ENCODE data around the gene INPP4A.

The INPP4A gene

GRCh38 chr2:98605076-98605475 lies 160.4 kb downstream of the INPP4A start:
- H3K27ac Mint-ChIP-seq = peak overlapping the region; percentile 96
- no peak overlapping the region for H3K4me3 Mint-ChIP-seq
- no peaks in the 10 kb centered on the region for H3K36me3 Mint-ChIP-seq
- peaks cover 44% of the 10 kb centered on the region for H3K4me1 Mint-ChIP-seq (ENCODE audit: low read depth)
- no peaks in the 10 kb centered on the region for H3K9me3 Mint-ChIP-seq (ENCODE audit: low read depth)
- no peaks in the 10 kb centered on the region for H3K27me3 Mint-ChIP-seq

- Mint-ChIP-seq H3K4me3 (peak overlapping the region; percentile 98), H3K27me3 (no peaks in the 10 kb centered on the region), H3K4me1 (ENCODE audit: low read depth) (peaks cover 57% of the 10 kb centered on the region), H3K27ac (peak overlapping the region; percentile 96), H3K9me3 (ENCODE audit: low read depth) (no peaks in the 10 kb centered on the region), H3K36me3 (peaks cover 4% of the 10 kb centered on the region)
Measured at GRCh38 chr2:98606431-98606830, 161.8 kb downstream of the INPP4A start.

- peak overlapping the region; percentile 96 for H3K27ac Mint-ChIP-seq
- peaks cover 5% of the 10 kb centered on the region for H3K36me3 Mint-ChIP-seq
- H3K4me1 Mint-ChIP-seq (ENCODE audit: low read depth) = peaks cover 62% of the 10 kb centered on the region
- H3K27me3 Mint-ChIP-seq = no peaks in the 10 kb centered on the region
- peak overlapping the region; percentile 98 for H3K4me3 Mint-ChIP-seq
- no peaks in the 10 kb centered on the region for H3K9me3 Mint-ChIP-seq (ENCODE audit: low read depth)
Measured at GRCh38 chr2:98607104-98607503, 162.4 kb downstream of the INPP4A start.

GRCh38 chr2:98607741-98608115 lies 163.1 kb downstream of the INPP4A start:
- H3K9me3 Mint-ChIP-seq (ENCODE audit: low read depth) = no peaks in the 10 kb centered on the region
- H3K27ac Mint-ChIP-seq = peak overlapping the region; percentile 96
- H3K4me1 Mint-ChIP-seq (ENCODE audit: low read depth) = peaks cover 64% of the 10 kb centered on the region
- H3K36me3 Mint-ChIP-seq = peaks cover 5% of the 10 kb centered on the region
- no peaks in the 10 kb centered on the region for H3K27me3 Mint-ChIP-seq
- peak overlapping the region; percentile 98 for H3K4me3 Mint-ChIP-seq

GRCh38 chr2:98608116-98608961 lies 163.7 kb downstream of the INPP4A start, which contains the start of the genes COA5 and UNC50:
COA5 (minus strand) TSS chr2:98608512; CDS start chr2:98608405, 107 bp downstream.
UNC50 (plus strand) TSS chr2:98608589; CDS start chr2:98609760, 1,171 bp downstream.
- peak within 1 kb of the TSS; percentile 98 for H3K4me3 Mint-ChIP-seq
- peaks cover 66% of the 10 kb centered on the region for H3K4me1 Mint-ChIP-seq (ENCODE audit: low read depth)
- no peaks in the 10 kb centered on the region for H3K27me3 Mint-ChIP-seq
- peaks cover 5% of the 10 kb centered on the region for H3K36me3 Mint-ChIP-seq
- H3K27ac Mint-ChIP-seq = peak within 1 kb of the TSS; percentile 96
- no peaks in the 10 kb centered on the region for H3K9me3 Mint-ChIP-seq (ENCODE audit: low read depth)

GRCh38 chr2:98608962-98609604 lies 164.4 kb downstream of the INPP4A start:
- H3K27me3 Mint-ChIP-seq = no peaks in the 10 kb centered on the region
- peak overlapping the region; percentile 96 for H3K27ac Mint-ChIP-seq
- peaks cover 9% of the 10 kb centered on the region for H3K36me3 Mint-ChIP-seq
- peaks cover 71% of the 10 kb centered on the region for H3K4me1 Mint-ChIP-seq (ENCODE audit: low read depth)
- peak overlapping the region; percentile 98 for H3K4me3 Mint-ChIP-seq
- no peaks in the 10 kb centered on the region for H3K9me3 Mint-ChIP-seq (ENCODE audit: low read depth)

GRCh38 chr2:98614024-98614739 lies 169.5 kb downstream of the INPP4A start:
- Mint-ChIP-seq H3K27me3 (no peaks in the 10 kb centered on the region), H3K4me1 (ENCODE audit: low read depth) (peaks cover 56% of the 10 kb centered on the region), H3K4me3 (no peak overlapping the region), H3K27ac (peak overlapping the region; percentile 72), H3K36me3 (peaks cover 17% of the 10 kb centered on the region), H3K9me3 (ENCODE audit: low read depth) (no peaks in the 10 kb centered on the region)

- H3K27ac Mint-ChIP-seq = peak overlapping the region; percentile 4
- no peak overlapping the region for H3K4me3 Mint-ChIP-seq
- no peaks in the 10 kb centered on the region for H3K27me3 Mint-ChIP-seq
- H3K4me1 Mint-ChIP-seq (ENCODE audit: low read depth) = peaks cover 55% of the 10 kb centered on the region
- no peaks in the 10 kb centered on the region for H3K9me3 Mint-ChIP-seq (ENCODE audit: low read depth)
- H3K36me3 Mint-ChIP-seq = peaks cover 20% of the 10 kb centered on the region
Measured at GRCh38 chr2:98615481-98615880, 170.8 kb downstream of the INPP4A start.

GRCh38 chr2:98617149-98617548 lies 172.5 kb downstream of the INPP4A start:
- no peak overlapping the region for H3K4me3 Mint-ChIP-seq
- H3K27ac Mint-ChIP-seq = peak overlapping the region; percentile 80

GRCh38 chr2:98623657-98624056 lies 179.0 kb downstream of the INPP4A start:
- H3K4me3 Mint-ChIP-seq = no peak overlapping the region
- peaks cover 14% of the 10 kb centered on the region for H3K36me3 Mint-ChIP-seq
- H3K4me1 Mint-ChIP-seq (ENCODE audit: low read depth) = peaks cover 36% of the 10 kb centered on the region
- H3K27me3 Mint-ChIP-seq = no peaks in the 10 kb centered on the region
- no peaks in the 10 kb centered on the region for H3K9me3 Mint-ChIP-seq (ENCODE audit: low read depth)
- peak overlapping the region; percentile 88 for H3K27ac Mint-ChIP-seq

More at GRCh38 chr2:98617149-98617548, 172.5 kb downstream of the INPP4A start:
- H3K9me3 Mint-ChIP-seq (ENCODE audit: low read depth) = no peaks in the 10 kb centered on the region
- peaks cover 17% of the 10 kb centered on the region for H3K36me3 Mint-ChIP-seq
- peaks cover 48% of the 10 kb centered on the region for H3K4me1 Mint-ChIP-seq (ENCODE audit: low read depth)
- H3K27me3 Mint-ChIP-seq = no peaks in the 10 kb centered on the region

GRCh38 chr2:98632351-98632750 lies 187.7 kb downstream of the INPP4A start:
- H3K9me3 Mint-ChIP-seq (ENCODE audit: low read depth) = no peaks in the 10 kb centered on the region
- H3K27me3 Mint-ChIP-seq = no peaks in the 10 kb centered on the region
- H3K4me1 Mint-ChIP-seq (ENCODE audit: low read depth) = peaks cover 25% of the 10 kb centered on the region
- peak overlapping the region; percentile 58 for H3K27ac Mint-ChIP-seq
- H3K4me3 Mint-ChIP-seq = no peak overlapping the region
- peaks cover 13% of the 10 kb centered on the region for H3K36me3 Mint-ChIP-seq

GRCh38 chr2:98634406-98635092 lies 189.9 kb downstream of the INPP4A start:
- Mint-ChIP-seq H3K27me3 (no peaks in the 10 kb centered on the region), H3K4me3 (peak overlapping the region; percentile 55), H3K4me1 (ENCODE audit: low read depth) (peaks cover 37% of the 10 kb centered on the region), H3K9me3 (ENCODE audit: low read depth) (no peaks in the 10 kb centered on the region), H3K36me3 (peaks cover 6% of the 10 kb centered on the region), H3K27ac (peak overlapping the region; percentile 91)

- peaks cover 8% of the 10 kb centered on the region for H3K36me3 Mint-ChIP-seq
- peak overlapping the region; percentile 93 for H3K27ac Mint-ChIP-seq
- H3K4me1 Mint-ChIP-seq (ENCODE audit: low read depth) = peaks cover 37% of the 10 kb centered on the region
- peak overlapping the region; percentile 73 for H3K4me3 Mint-ChIP-seq
- no peaks in the 10 kb centered on the region for H3K9me3 Mint-ChIP-seq (ENCODE audit: low read depth)
- H3K27me3 Mint-ChIP-seq = no peaks in the 10 kb centered on the region
Measured at GRCh38 chr2:98637401-98638147, 192.9 kb downstream of the INPP4A start.
